Measurements from ENCODE around the gene INPP4A. TPM values are rescaled to one million over a fixed set of nuclear protein-coding genes. Genes with fewer than 3 reads are reported as not detected.

Gene INPP4A
- total and polyA plus RNA-seq, 5 donors: 5.1 to 18.1 (median 15.8) TPM

GRCh38 chr2:98453531-98453930 lies 8.9 kb downstream of the INPP4A start:
- H3K4me1 ChIP-seq (ENCODE audit: control insufficient read depth, insufficient read depth, low read length): peaks cover 10% of the 10 kb centered on the region
- H3K27ac ChIP-seq (ENCODE audit: low read length): no peak overlapping the region
- no peaks in the 10 kb centered on the region for H3K9me3 ChIP-seq (ENCODE audit: control insufficient read depth, low read length)
- no peak for DNase-seq
- WGBS: 97% methylated on average over 9 of the region's 9 CpGs
- H3K4me3 ChIP-seq (ENCODE audit: low read length): no peak overlapping the region
- H3K27me3 ChIP-seq (ENCODE audit: control insufficient read depth, insufficient read depth): no peaks in the 10 kb centered on the region
- intact Hi-C loops (cut with DNase I): no loop called here
- ATAC-seq: no peak

- H3K27ac ChIP-seq (ENCODE audit: low read length): no peak overlapping the region
- intact Hi-C loops (cut with DNase I): no loop called here
- DNase-seq: no peak
- H3K27me3 ChIP-seq (ENCODE audit: control insufficient read depth, insufficient read depth): no peaks in the 10 kb centered on the region
- no peaks in the 10 kb centered on the region for H3K9me3 ChIP-seq (ENCODE audit: control insufficient read depth, low read length)
- ATAC-seq: no peak
- 96% methylated on average over 2 of the region's 2 CpGs for WGBS
- peaks cover 10% of the 10 kb centered on the region for H3K4me1 ChIP-seq (ENCODE audit: control insufficient read depth, insufficient read depth, low read length)
- no peak overlapping the region for H3K4me3 ChIP-seq (ENCODE audit: low read length)
Measured at GRCh38 chr2:98454073-98454472, 9.4 kb downstream of the INPP4A start.

GRCh38 chr2:98454500-98455235 lies 10.0 kb downstream of the INPP4A start:
- ATAC-seq (peak; percentile 37 to 74), DNase-seq (no peak)
- Histone ChIP-seq H3K27me3 (ENCODE audit: control insufficient read depth, insufficient read depth) (no peaks in the 10 kb centered on the region), H3K9me3 (ENCODE audit: control insufficient read depth, low read length) (no peaks in the 10 kb centered on the region), H3K27ac (ENCODE audit: low read length) (peak overlapping the region; percentile 46), H3K4me1 (ENCODE audit: control insufficient read depth, insufficient read depth, low read length) (peaks cover 11% of the 10 kb centered on the region), H3K4me3 (ENCODE audit: low read length) (no peak overlapping the region)
- intact Hi-C loops (cut with DNase I): no loop called here
- 67% methylated on average over 6 of the region's 6 CpGs for WGBS

GRCh38 chr2:98455494-98455976 lies 10.9 kb downstream of the INPP4A start:
- ATAC-seq (peak in 1 of 2 donors; percentile 50), DNase-seq (no peak)
- H3K27ac ChIP-seq (ENCODE audit: low read length): no peak overlapping the region
- intact Hi-C loops (cut with DNase I): no loop called here
- whole genome bisulfite sequencing: 72% methylated on average over 4 of the region's 4 CpGs
- H3K27me3 ChIP-seq (ENCODE audit: control insufficient read depth, insufficient read depth): no peaks in the 10 kb centered on the region
- no peak overlapping the region for H3K4me3 ChIP-seq (ENCODE audit: low read length)
- H3K9me3 ChIP-seq (ENCODE audit: control insufficient read depth, low read length): no peaks in the 10 kb centered on the region
- H3K4me1 ChIP-seq (ENCODE audit: control insufficient read depth, insufficient read depth, low read length): peaks cover 13% of the 10 kb centered on the region

- no peak for ATAC-seq
- Histone ChIP-seq H3K4me1 (ENCODE audit: control insufficient read depth, insufficient read depth, low read length) (peaks cover 17% of the 10 kb centered on the region), H3K27me3 (ENCODE audit: control insufficient read depth, insufficient read depth) (no peaks in the 10 kb centered on the region), H3K9me3 (ENCODE audit: control insufficient read depth, low read length) (no peaks in the 10 kb centered on the region), H3K27ac (ENCODE audit: low read length) (no peak overlapping the region), H3K4me3 (ENCODE audit: low read length) (no peak overlapping the region)
- DNase-seq: no peak
- intact Hi-C loops (cut with DNase I): no loop called here
- 90% methylated on average over 4 of the region's 4 CpGs for WGBS
Measured at GRCh38 chr2:98457045-98457696, 12.5 kb downstream of the INPP4A start.

GRCh38 chr2:98458207-98458606 lies 13.5 kb downstream of the INPP4A start:
- H3K4me3 ChIP-seq (ENCODE audit: low read length): no peak overlapping the region
- H3K27ac ChIP-seq (ENCODE audit: low read length): no peak overlapping the region
- ATAC-seq: no peak
- DNase-seq: no peak
- H3K27me3 ChIP-seq (ENCODE audit: control insufficient read depth, insufficient read depth): no peaks in the 10 kb centered on the region
- H3K9me3 ChIP-seq (ENCODE audit: control insufficient read depth, low read length): no peaks in the 10 kb centered on the region
- intact Hi-C loops (cut with DNase I): no loop called here
- WGBS: 88% methylated on average over 4 of the region's 4 CpGs
- H3K4me1 ChIP-seq (ENCODE audit: control insufficient read depth, insufficient read depth, low read length): peaks cover 17% of the 10 kb centered on the region

GRCh38 chr2:98458667-98459380 lies 14.2 kb downstream of the INPP4A start:
- H3K9me3 ChIP-seq (ENCODE audit: control insufficient read depth, low read length): no peaks in the 10 kb centered on the region
- 95% methylated on average over 14 of the region's 14 CpGs for WGBS
- intact Hi-C loops (cut with DNase I): no loop called here
- no peak overlapping the region for H3K27ac ChIP-seq (ENCODE audit: low read length)
- DNase-seq: no peak
- H3K27me3 ChIP-seq (ENCODE audit: control insufficient read depth, insufficient read depth): no peaks in the 10 kb centered on the region
- H3K4me1 ChIP-seq (ENCODE audit: control insufficient read depth, insufficient read depth, low read length): peaks cover 19% of the 10 kb centered on the region
- no peak for ATAC-seq
- no peak overlapping the region for H3K4me3 ChIP-seq (ENCODE audit: low read length)

GRCh38 chr2:98459496-98460175 lies 15.0 kb downstream of the INPP4A start:
- Histone ChIP-seq H3K9me3 (ENCODE audit: control insufficient read depth, low read length) (no peaks in the 10 kb centered on the region), H3K4me1 (ENCODE audit: control insufficient read depth, insufficient read depth, low read length) (peaks cover 16% of the 10 kb centered on the region), H3K27ac (ENCODE audit: low read length) (no peak overlapping the region), H3K4me3 (ENCODE audit: low read length) (no peak overlapping the region), H3K27me3 (ENCODE audit: control insufficient read depth, insufficient read depth) (no peaks in the 10 kb centered on the region)
- no peak for ATAC-seq
- WGBS: 77% methylated on average over 3 of the region's 3 CpGs
- DNase-seq: no peak
- intact Hi-C loops (cut with DNase I): no loop called here

GRCh38 chr2:98460573-98461497 lies 16.2 kb downstream of the INPP4A start:
- H3K9me3 ChIP-seq (ENCODE audit: control insufficient read depth, low read length): no peaks in the 10 kb centered on the region

GRCh38 chr2:98461498-98462049 lies 16.9 kb downstream of the INPP4A start:
- DNase-seq (peak; percentile 60 to 88 (median 80)), ATAC-seq (no peak)
- no peaks in the 10 kb centered on the region for H3K27me3 ChIP-seq (ENCODE audit: control insufficient read depth, insufficient read depth)
- intact Hi-C loops (cut with DNase I): no loop called here
- no peaks in the 10 kb centered on the region for H3K9me3 ChIP-seq (ENCODE audit: control insufficient read depth, low read length)
- 54% methylated on average over 6 of the region's 6 CpGs for WGBS
- no peak overlapping the region for H3K4me3 ChIP-seq (ENCODE audit: low read length)
- H3K4me1 ChIP-seq (ENCODE audit: control insufficient read depth, insufficient read depth, low read length): peaks cover 18% of the 10 kb centered on the region
- no peak overlapping the region for H3K27ac ChIP-seq (ENCODE audit: low read length)

More at GRCh38 chr2:98460573-98461497, 16.2 kb downstream of the INPP4A start:
- WGBS: 80% methylated on average over 14 of the region's 14 CpGs
- Histone ChIP-seq H3K27me3 (ENCODE audit: control insufficient read depth, insufficient read depth) (no peaks in the 10 kb centered on the region), H3K4me3 (ENCODE audit: low read length) (no peak overlapping the region), H3K4me1 (ENCODE audit: control insufficient read depth, insufficient read depth, low read length) (peaks cover 15% of the 10 kb centered on the region), H3K27ac (ENCODE audit: low read length) (no peak overlapping the region)
- intact Hi-C loops (cut with DNase I): no loop called here
- peak in 2 of 3 donors; percentile 72 to 75 for DNase-seq
- ATAC-seq: peak in 1 of 2 donors; percentile 19

Measured in right cardiac atrium (tissue), 5 donors.